Activated CD8-positive, alpha-beta T cell treated with anti-CD3 and anti-CD28 coated beads for 36 hours (primary cell): ENCODE measurements around the gene ARL16. TPM values are rescaled to one million over a fixed set of nuclear protein-coding genes. Genes with fewer than 3 reads are reported as not detected.

Experiments
- ATAC-seq: fragments of 200-7000 bp; cut with Tn5 transposase; one replicate; pipeline ENCODE4 v1.10.0; 2021; ENCODE audit warnings: mild to moderate bottlenecking, moderate library complexity
- CTCF ChIA-PET: fragments of 350-600 bp; sonication (Branson Sonifier 250); formaldehyde crosslinking; loops from one replicate; lab custom pipeline; 2021; ENCODE audit warnings: antibody characterized with exemption; lab: Charles Lee
- POLR2A ChIA-PET: fragments of 350-600 bp; sonication (Branson Sonifier 250); formaldehyde crosslinking; loops from one replicate; lab custom pipeline; 2021; ENCODE audit warnings: antibody characterized with exemption; lab: Charles Lee
- DNase-seq: peaks from one replicate; pipeline ENCODE4 v3.0.0-alpha.2; 2020
- H3K27ac Mint-ChIP-seq: one replicate; pipeline ENCODE4 v1.8.0; 2021; ENCODE audit warnings: mild to moderate bottlenecking, mixed read lengths
- H3K27me3 Mint-ChIP-seq: one replicate; pipeline ENCODE4 v1.8.0; 2021; ENCODE audit warnings: mixed read lengths
- H3K36me3 Mint-ChIP-seq: one replicate; pipeline ENCODE4 v1.8.0; 2021; ENCODE audit warnings: low read depth, mixed read lengths
- H3K4me1 Mint-ChIP-seq: one replicate; pipeline ENCODE4 v1.8.0; 2021; ENCODE audit warnings: low read depth, mixed read lengths
- H3K4me3 Mint-ChIP-seq: one replicate; pipeline ENCODE4 v1.8.0; 2021; ENCODE audit warnings: mild to moderate bottlenecking, moderate library complexity, mixed read lengths
- H3K9me3 Mint-ChIP-seq: one replicate; pipeline ENCODE4 v1.8.0; 2021; ENCODE audit warnings: mixed read lengths
- intact Hi-C: fragments of 100-400 bp; cut with micrococcal nuclease; formaldehyde crosslinking; loops from one replicate; pipeline ENCODE4 v1.10.0; 2022
- total RNA-seq, 2 experiments: library from RNA; stranded (reverse); gene quantifications; one replicate each; pipeline ENCODE4 v1.2.3, GENCODE V29; 2021
- TF ChIP-seq, protein P1 (sequence below): fragments of 200-600 bp; IDR thresholded peaks from one replicate; pipeline ENCODE4 v1.8.0; 2022; ENCODE audit warnings: antibody characterized with exemption, mild to moderate bottlenecking

ARL16 gene
- 10 to 100 TPM; 22.3 to 23.5 TPM for total RNA-seq

DNA sequence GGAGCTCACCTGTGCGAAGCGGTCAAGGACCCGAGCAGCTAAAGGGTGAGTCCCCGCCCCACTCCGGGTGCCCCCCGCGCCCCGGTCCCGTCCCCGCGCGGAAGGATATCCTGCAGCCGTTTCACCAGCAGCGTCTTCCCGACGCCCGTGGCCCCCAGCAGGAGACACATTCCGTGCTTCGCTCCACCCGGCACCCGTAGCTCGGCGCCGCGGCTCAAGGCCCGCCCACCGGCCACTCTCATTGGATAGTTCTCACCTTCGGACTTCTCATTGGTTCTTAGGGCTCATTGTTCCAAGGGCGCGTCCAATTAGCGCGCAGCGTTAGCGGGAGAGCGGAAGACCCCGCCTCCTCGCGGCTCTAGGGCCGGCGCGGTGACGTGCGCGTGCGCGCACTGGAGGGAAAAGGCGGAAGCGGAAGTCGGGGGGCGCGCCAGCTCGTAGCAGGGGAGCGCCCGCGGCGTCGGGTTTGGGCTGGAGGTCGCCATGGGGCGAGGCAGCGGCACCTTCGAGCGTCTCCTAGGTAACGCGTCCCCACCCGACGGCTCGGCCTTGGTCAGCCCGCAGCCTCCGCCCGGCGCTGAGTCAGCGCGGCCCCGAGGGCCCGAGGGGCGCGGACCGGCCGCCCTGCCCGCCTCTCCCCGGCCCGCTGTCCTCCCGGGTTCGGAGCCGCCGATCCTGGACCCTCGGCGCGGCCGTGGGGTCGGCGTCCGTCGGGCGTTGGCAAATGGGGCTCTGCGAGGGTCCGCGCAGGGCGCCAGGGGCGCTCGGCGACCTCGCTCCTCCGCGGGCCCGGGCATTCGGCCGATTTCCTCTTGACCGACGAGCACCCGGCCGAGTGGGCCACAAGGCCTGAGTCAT, at the start of gene ARL16, which contains the start of gene HGS:
Gene ARL16, minus strand, starts transcription at position 214 of the 858 bp plus-strand sequence. Its CDS starts 44 bp downstream, at position 170.
Gene HGS, plus strand, starts transcription at position 428 of the 858 bp plus-strand sequence. Its CDS starts 56 bp downstream, at position 484.
- Mint-ChIP-seq H3K4me1 (peaks cover 31% of the 10 kb centered on the region), H3K27ac (peak within 1 kb of the TSS; percentile 85), H3K9me3 (no peaks in the 10 kb centered on the region), H3K36me3 (peaks cover 40% of the 10 kb centered on the region), H3K27me3 (no peaks in the 10 kb centered on the region), H3K4me3 (peak within 1 kb of the TSS; percentile 93)
- ChIA-PET CTCF (interaction anchor here (0.6 to 2.7 kb wide), 8 partner anchors 9 to 338 kb away, joined by 3 to 11 read pairs (median 4); partner anchors contain the start of genes CENPX and MRPL12), POLR2A (interaction anchor here (0.7 to 6.7 kb wide), 15 partner anchors 9 to 183 kb away, joined by 3 to 73 read pairs (median 7); partner anchors contain the start of genes CCDC137, FAAP100, MRPL12 and OXLD1)
- TF ChIP-seq, protein P1, sequence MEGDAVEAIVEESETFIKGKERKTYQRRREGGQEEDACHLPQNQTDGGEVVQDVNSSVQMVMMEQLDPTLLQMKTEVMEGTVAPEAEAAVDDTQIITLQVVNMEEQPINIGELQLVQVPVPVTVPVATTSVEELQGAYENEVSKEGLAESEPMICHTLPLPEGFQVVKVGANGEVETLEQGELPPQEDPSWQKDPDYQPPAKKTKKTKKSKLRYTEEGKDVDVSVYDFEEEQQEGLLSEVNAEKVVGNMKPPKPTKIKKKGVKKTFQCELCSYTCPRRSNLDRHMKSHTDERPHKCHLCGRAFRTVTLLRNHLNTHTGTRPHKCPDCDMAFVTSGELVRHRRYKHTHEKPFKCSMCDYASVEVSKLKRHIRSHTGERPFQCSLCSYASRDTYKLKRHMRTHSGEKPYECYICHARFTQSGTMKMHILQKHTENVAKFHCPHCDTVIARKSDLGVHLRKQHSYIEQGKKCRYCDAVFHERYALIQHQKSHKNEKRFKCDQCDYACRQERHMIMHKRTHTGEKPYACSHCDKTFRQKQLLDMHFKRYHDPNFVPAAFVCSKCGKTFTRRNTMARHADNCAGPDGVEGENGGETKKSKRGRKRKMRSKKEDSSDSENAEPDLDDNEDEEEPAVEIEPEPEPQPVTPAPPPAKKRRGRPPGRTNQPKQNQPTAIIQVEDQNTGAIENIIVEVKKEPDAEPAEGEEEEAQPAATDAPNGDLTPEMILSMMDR = no peak
- DNase-seq (peak; percentile 98), ATAC-seq (peak; percentile 99)
- intact Hi-C loops = no loop called here

GRCh38 chr17:81727324-81728031, 43.9 kb upstream of the ARL16 start:
- Mint-ChIP-seq H3K27me3 (peaks cover 24% of the 10 kb centered on the region), H3K9me3 (no peaks in the 10 kb centered on the region), H3K36me3 (no peaks in the 10 kb centered on the region), H3K4me1 (no peaks in the 10 kb centered on the region), H3K4me3 (no peak overlapping the region), H3K27ac (no peak overlapping the region)
- ATAC-seq (no peak), DNase-seq (no peak)
- POLR2A ChIA-PET = interaction anchor here (0.6 to 1.5 kb wide), 2 partner anchors 56 to 136 kb away, joined by 3 to 4 read pairs; no protein-coding TSS in a partner anchor
- TF ChIP-seq, protein P1 = no peak
- intact Hi-C loops = no loop called here
- CTCF ChIA-PET = no interaction called here

DNA sequence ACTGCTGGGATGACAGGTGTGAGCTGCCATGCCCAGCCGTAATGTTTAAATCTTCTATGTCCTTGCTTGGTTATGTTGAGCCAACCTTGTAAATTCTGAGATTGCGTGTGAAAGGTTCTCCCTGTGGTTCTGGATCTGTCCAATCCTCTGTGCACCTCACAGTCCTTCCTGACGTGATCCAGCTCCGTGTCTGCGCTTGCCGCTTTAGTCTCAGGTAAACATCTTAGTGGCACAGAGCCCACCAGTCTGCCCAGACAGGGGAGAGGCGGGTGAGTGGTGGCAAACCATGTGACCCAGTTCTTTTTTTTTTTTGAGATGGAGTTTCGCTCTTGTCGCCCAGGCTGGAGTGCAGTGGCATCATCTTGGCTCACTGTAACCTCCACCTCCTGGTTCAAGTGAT, 42.4 kb upstream of the ARL16 start:
- POLR2A ChIA-PET = interaction anchor here (0.5 to 1.9 kb wide), 4 partner anchors 10 to 173 kb away, joined by 3 to 4 read pairs (median 3); no protein-coding TSS in a partner anchor
- Mint-ChIP-seq H3K36me3 (no peaks in the 10 kb centered on the region), H3K27me3 (peaks cover 18% of the 10 kb centered on the region), H3K27ac (no peak overlapping the region), H3K4me1 (no peaks in the 10 kb centered on the region), H3K9me3 (no peaks in the 10 kb centered on the region), H3K4me3 (no peak overlapping the region)
- DNase-seq (no peak), ATAC-seq (no peak)
- TF ChIP-seq, protein P1 = no peak
- intact Hi-C loops = no loop called here
- CTCF ChIA-PET = no interaction called here

DNA sequence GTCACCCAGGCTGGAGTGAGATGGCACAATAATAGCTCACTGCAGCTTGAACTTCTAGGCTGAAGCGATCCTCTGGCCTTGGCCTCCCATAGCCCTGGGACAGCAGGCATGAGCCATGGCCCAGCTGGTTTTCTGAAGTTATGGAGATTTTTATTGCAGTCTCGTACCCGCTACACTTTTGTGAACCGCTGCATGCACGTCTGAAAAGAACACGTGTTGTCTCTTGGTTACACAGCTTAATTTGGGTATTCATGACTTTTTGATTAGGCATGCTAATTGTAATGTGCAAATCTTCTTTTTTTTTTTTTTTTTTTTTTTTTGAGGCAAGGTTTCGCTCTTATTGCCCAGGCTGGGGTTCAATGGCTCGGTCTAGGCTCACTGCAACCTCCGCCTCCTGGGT, 41.8 kb upstream of the ARL16 start:
- H3K9me3 Mint-ChIP-seq = no peaks in the 10 kb centered on the region
- peaks cover 16% of the 10 kb centered on the region for H3K27me3 Mint-ChIP-seq
- CTCF ChIA-PET = interaction anchor here (0.8 to 1.4 kb wide), 3 partner anchors 8 to 228 kb away, joined by 3 read pairs; no protein-coding TSS in a partner anchor
- H3K27ac Mint-ChIP-seq = no peak overlapping the region
- no peak overlapping the region for H3K4me3 Mint-ChIP-seq
- H3K36me3 Mint-ChIP-seq = no peaks in the 10 kb centered on the region
- POLR2A ChIA-PET = interaction anchor here (1.2 to 1.9 kb wide), 5 partner anchors 9 to 130 kb away, joined by 3 to 7 read pairs (median 3); partner anchors contain the start of gene MCRIP1
- intact Hi-C loops = no loop called here
- H3K4me1 Mint-ChIP-seq = no peaks in the 10 kb centered on the region
- no peak for ATAC-seq
- no peak for DNase-seq
- TF ChIP-seq, protein P1 = no peak
